Measurements from ENCODE around the gene CSNK1A1. TPM values are rescaled to one million over a fixed set of nuclear protein-coding genes. Genes with fewer than 3 reads are reported as not detected.

The CSNK1A1 gene
- total and polyA plus RNA-seq, 8 donors = 60.5 to 408 (median 178) TPM

- peak in 1 of 2 donors; percentile 59 for DNase-seq
- TF ChIP-seq EP300 (IDR thresholded peaks at IDR 0.05) (no peak), POLR2A (IDR thresholded peaks at IDR 0.05) (no peak)
- intact Hi-C loops (cut with DNase I; ENCODE audit: low total_unique reads) = loop anchor here (5.0 kb wide), 1 partner anchor 108 kb away; no protein-coding TSS in a partner anchor
- 0 to 1% (median 0%) methylated on average over 24 to 40 of the region's 40 CpGs for WGBS, 5 donors
- peak overlapping the region; percentile 94 to 99 (median 98) for H3K27ac ChIP-seq
- H3K4me3 ChIP-seq = peak overlapping the region; percentile 68 to 83 (median 80)
- H3K36me3 ChIP-seq = peaks cover 7 to 27% (median 19%) of the 10 kb centered on the region in 4 donors
- no peaks in the 10 kb centered on the region for H3K9me3 ChIP-seq
- peaks cover 33 to 49% (median 40%) of the 10 kb centered on the region in 4 donors for H3K4me1 ChIP-seq
- no peaks in the 10 kb centered on the region for H3K27me3 ChIP-seq
These were observed 529 bp downstream of the CSNK1A1 start for GRCh38 chr5:149550594-149551226.

DNA sequence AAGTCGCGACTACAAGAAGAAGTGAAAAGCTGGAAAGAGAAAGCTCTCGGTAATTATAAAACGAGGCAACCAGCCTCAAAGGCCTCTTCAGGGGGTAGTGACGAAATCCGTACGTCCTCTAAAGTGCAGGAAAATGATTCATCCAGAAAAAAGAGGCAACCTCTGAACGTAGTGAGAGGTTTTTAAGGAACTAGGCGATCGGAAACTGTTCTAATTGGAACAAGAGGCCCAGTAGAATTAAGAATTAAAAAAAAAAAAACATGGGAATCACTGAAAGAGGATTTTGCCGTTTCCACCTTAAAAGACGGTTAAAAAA is 1.0 kb downstream of the CSNK1A1 start:
- peak overlapping the region; percentile 94 to 99 (median 98) for H3K27ac ChIP-seq
- intact Hi-C loops (cut with DNase I; ENCODE audit: low total_unique reads) = loop anchor here (5.0 kb wide), 1 partner anchor 108 kb away; no protein-coding TSS in a partner anchor
- H3K4me1 ChIP-seq = peaks cover 37 to 54% (median 45%) of the 10 kb centered on the region in 4 donors
- WGBS, 5 donors = 0 to 1% (median 1%) methylated on average over 12 of the region's 12 CpGs
- H3K9me3 ChIP-seq = no peaks in the 10 kb centered on the region
- no peak for TF ChIP-seq POLR2A (IDR thresholded peaks at IDR 0.05)
- TF ChIP-seq EP300 (IDR thresholded peaks at IDR 0.05) = no peak
- TF ChIP-seq POLR2AphosphoS5 (IDR thresholded peaks at IDR 0.05) = no peak
- TF ChIP-seq, protein P1, sequence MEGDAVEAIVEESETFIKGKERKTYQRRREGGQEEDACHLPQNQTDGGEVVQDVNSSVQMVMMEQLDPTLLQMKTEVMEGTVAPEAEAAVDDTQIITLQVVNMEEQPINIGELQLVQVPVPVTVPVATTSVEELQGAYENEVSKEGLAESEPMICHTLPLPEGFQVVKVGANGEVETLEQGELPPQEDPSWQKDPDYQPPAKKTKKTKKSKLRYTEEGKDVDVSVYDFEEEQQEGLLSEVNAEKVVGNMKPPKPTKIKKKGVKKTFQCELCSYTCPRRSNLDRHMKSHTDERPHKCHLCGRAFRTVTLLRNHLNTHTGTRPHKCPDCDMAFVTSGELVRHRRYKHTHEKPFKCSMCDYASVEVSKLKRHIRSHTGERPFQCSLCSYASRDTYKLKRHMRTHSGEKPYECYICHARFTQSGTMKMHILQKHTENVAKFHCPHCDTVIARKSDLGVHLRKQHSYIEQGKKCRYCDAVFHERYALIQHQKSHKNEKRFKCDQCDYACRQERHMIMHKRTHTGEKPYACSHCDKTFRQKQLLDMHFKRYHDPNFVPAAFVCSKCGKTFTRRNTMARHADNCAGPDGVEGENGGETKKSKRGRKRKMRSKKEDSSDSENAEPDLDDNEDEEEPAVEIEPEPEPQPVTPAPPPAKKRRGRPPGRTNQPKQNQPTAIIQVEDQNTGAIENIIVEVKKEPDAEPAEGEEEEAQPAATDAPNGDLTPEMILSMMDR (IDR thresholded peaks at IDR 0.05) = no peak
- peak overlapping the region; percentile 68 to 83 (median 80) for H3K4me3 ChIP-seq
- DNase-seq = no peak
- H3K36me3 ChIP-seq = peaks cover 12 to 31% (median 24%) of the 10 kb centered on the region in 4 donors
- no peaks in the 10 kb centered on the region for H3K27me3 ChIP-seq

DNA sequence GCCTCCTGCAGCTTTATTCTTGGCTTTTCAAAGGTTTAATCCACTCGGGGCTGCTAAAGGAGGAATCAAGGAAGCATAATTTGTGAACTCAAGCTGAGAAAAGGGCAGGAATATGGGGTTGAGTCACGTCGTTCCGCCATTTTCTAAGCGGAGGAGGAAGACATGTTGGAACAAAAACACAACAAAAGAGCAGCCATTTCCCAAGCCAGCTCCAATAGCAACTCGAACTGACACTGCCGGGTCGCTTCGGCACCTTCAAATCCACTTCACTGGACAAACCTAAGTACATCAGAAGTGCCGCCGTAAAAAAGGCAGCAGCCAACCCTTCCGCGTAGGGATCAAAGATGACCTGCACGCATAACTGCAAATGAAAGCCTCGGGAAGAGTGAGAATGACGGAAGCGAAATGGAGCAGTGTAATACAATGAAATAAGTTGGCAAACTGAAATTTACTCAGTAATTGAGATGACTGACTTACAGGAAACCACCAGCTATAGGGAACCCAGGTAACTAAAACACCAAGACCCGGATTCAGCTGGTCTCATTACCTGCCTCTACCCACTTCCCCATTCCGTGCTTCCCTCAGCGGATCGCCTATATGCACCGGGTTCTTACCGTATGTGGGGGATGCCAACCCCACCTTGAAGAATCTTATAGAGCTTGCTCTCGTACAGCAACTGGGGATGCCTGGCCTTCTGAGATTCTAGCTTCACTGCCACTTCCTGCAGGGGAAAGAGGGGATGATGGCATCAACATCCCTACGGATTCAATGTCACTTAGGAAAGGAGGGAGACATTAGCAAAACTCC is 1.6 kb downstream of the CSNK1A1 start:
- no peaks in the 10 kb centered on the region for H3K27me3 ChIP-seq
- H3K4me3 ChIP-seq = peak overlapping the region; percentile 68 to 83 (median 80)
- no peaks in the 10 kb centered on the region for H3K9me3 ChIP-seq
- peak overlapping the region; percentile 94 to 99 (median 98) for H3K27ac ChIP-seq
- peak; percentile 44 to 86 for DNase-seq
- TF ChIP-seq EP300 (IDR thresholded peaks at IDR 0.05) = no peak
- peak; percentile 1 to 33 (median 4) for TF ChIP-seq POLR2AphosphoS5 (IDR thresholded peaks at IDR 0.05)
- WGBS, 5 donors = 0 to 1% (median 1%) methylated on average over 25 of the region's 25 CpGs
- peaks cover 15 to 37% (median 29%) of the 10 kb centered on the region in 4 donors for H3K36me3 ChIP-seq
- intact Hi-C loops (cut with DNase I; ENCODE audit: low total_unique reads) = loop anchor here (5.0 to 10.0 kb wide), 2 partner anchors 55 to 107 kb away; no protein-coding TSS in a partner anchor
- H3K4me1 ChIP-seq = peaks cover 43 to 60% (median 51%) of the 10 kb centered on the region in 4 donors

DNA sequence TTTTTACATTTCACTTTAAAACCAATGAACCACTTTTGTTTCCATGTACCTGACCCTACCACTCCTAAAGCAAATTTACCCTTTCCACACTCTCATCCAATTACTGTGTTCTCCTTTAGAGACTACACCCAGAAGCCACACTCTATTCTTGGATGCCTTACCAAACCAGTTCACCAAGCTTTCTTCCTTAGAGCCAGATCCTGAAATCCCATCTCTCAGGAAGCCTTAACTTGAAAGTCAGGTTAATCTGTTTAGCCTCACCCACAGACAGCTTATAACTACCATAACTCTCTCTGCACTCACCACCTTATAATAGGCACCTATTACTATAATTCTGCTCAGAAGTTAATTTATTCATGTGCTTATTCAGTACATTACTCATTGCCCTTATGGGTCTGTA is 4.3 kb downstream of the CSNK1A1 start:
- intact Hi-C loops (cut with DNase I; ENCODE audit: low total_unique reads) = loop anchor here (10.0 kb wide), 1 partner anchor 52 kb away; no protein-coding TSS in a partner anchor
- peak overlapping the region in 2 of 4 donors; percentile 68 to 79 for H3K4me3 ChIP-seq
- DNase-seq = peak in 1 of 2 donors; percentile 88
- H3K9me3 ChIP-seq = no peaks in the 10 kb centered on the region
- H3K36me3 ChIP-seq = peaks cover 18 to 52% (median 47%) of the 10 kb centered on the region in 4 donors
- peak overlapping the region in 4 of 5 donors; percentile 55 to 99 (median 98) for H3K27ac ChIP-seq
- peaks cover 60 to 75% (median 68%) of the 10 kb centered on the region in 4 donors for H3K4me1 ChIP-seq
- TF ChIP-seq POLR2AphosphoS5 (IDR thresholded peaks at IDR 0.05) = peak in 2 of 3 donors; percentile 39 to 78
- TF ChIP-seq, protein P1 (IDR thresholded peaks at IDR 0.05) = no peak
- no peaks in the 10 kb centered on the region for H3K27me3 ChIP-seq

DNA sequence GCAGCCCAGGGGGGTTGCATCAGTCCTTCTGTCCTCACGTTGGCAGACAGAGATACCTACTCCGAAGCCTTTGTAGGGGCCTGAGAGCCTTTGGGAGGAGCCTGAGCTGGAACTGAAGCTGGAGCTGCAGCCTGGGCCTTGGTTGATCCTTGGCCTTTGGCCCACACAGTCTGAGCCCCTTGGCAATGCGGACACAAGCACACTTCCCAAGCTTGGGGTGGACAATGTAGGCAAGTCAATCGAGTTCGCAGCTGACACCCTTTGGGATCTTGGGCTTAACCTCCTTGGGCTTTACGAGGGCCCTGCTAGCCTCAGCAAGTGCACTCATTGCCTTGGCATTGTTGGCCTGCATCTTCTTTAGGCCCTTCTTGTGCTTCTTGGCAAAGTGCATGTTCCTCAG is 5.9 kb downstream of the CSNK1A1 start:
- no peak for TF ChIP-seq POLR2A (IDR thresholded peaks at IDR 0.05)
- TF ChIP-seq EP300 (IDR thresholded peaks at IDR 0.05) = no peak
- TF ChIP-seq, protein P1 (IDR thresholded peaks at IDR 0.05) = no peak
- no peak for TF ChIP-seq POLR2AphosphoS5 (IDR thresholded peaks at IDR 0.05)
- Histone ChIP-seq H3K4me1 (peaks cover 72 to 88% (median 81%) of the 10 kb centered on the region in 4 donors), H3K4me3 (no peak overlapping the region), H3K27me3 (no peaks in the 10 kb centered on the region), H3K36me3 (peaks cover 18 to 68% (median 57%) of the 10 kb centered on the region in 4 donors), H3K9me3 (no peaks in the 10 kb centered on the region), H3K27ac (peak overlapping the region in 4 of 5 donors; percentile 6 to 99 (median 56))
- intact Hi-C loops (cut with DNase I; ENCODE audit: low total_unique reads) = loop anchor here (10.0 kb wide), 1 partner anchor 51 kb away; no protein-coding TSS in a partner anchor
- DNase-seq = no peak
- 72 to 86% (median 75%) methylated on average over 6 of the region's 6 CpGs for WGBS, 5 donors
